ENCODE data around the gene SIM2.

SIM2 gene

GRCh38 chr21:36732761-36733160 lies 33.8 kb downstream of the SIM2 start:
- H3K27ac ChIP-seq, result no peak overlapping the region
- no peak for DNase-seq (ENCODE audit: low read depth, low spot score)

DNA sequence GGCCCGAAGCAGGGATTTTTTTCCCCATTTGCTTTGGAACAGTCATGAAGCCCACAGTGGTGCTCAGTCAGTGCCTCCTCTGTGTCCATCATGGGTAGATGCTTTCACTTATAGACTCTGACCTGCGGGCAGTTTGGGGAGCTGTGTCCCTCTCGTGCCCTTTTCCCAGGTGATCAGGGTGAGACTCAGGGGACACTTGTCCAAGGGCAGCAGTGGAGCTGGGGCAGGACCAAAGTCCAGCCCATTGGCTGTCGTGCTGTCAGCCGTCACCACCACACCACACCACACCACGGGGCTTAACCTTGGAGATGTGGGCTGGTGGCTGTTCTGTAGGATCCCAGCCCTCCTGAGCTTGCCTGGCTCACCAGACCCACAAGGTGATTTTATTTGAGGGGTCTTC lies 34.9 kb downstream of the SIM2 start:
- DNase-seq (ENCODE audit: low read depth, low spot score), result no peak
- H3K27ac ChIP-seq, result no peak overlapping the region

GRCh38 chr21:36734367-36735200 lies 35.7 kb downstream of the SIM2 start:
- no peak for DNase-seq (ENCODE audit: low read depth, low spot score)
- H3K27ac ChIP-seq, result no peak overlapping the region

GRCh38 chr21:36735201-36735515 lies 36.2 kb downstream of the SIM2 start:
- no peak for DNase-seq (ENCODE audit: low read depth, low spot score)
- no peak overlapping the region for H3K27ac ChIP-seq

- no peak for DNase-seq (ENCODE audit: low read depth, low spot score)
- H3K27ac ChIP-seq, result no peak overlapping the region
Measured at GRCh38 chr21:36735724-36736320, 36.9 kb downstream of the SIM2 start.

- no peak overlapping the region for H3K27ac ChIP-seq
- no peak for DNase-seq (ENCODE audit: low read depth, low spot score)
Measured at GRCh38 chr21:36738489-36739126, 39.7 kb downstream of the SIM2 start.

DNA sequence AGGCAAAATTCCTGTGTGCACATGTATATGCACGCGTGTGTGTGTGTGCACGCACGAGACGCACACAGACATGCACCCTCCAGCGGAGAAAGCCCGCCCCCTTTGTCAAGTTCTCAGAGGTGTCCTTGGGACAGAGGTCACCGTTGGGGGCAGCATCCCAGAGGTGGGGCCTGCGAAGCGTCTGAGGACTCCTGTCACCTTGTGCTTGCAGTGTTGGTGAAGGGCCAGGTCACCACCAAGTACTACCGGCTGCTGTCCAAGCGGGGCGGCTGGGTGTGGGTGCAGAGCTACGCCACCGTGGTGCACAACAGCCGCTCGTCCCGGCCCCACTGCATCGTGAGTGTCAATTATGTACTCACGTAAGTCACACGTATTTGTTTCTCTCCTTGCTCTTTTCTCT lies 42.6 kb downstream of the SIM2 start:
- no peak for DNase-seq (ENCODE audit: low read depth, low spot score)
- no peak overlapping the region for H3K27ac ChIP-seq

DNA sequence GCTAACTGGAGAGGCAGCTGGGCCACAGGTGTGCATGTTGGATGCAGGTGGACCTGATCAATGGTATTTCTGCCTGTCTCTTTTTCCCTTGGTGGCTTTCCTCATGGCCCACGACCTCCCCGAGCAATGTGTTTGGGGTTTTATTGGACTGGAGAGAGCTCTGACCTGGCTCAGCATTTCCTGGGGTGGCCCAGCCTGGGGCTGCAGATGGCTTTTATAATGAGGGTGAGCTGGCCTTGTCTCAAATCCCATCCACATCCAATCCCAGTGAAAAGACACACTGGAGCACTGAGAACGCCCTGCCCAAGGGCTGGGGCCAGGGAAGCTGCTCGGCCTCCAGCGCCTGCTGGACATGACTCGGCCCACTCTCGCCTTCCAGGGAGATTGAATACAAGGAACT lies 44.1 kb downstream of the SIM2 start:
- no peak overlapping the region for H3K27ac ChIP-seq
- DNase-seq (ENCODE audit: low read depth, low spot score), result no peak

DNA sequence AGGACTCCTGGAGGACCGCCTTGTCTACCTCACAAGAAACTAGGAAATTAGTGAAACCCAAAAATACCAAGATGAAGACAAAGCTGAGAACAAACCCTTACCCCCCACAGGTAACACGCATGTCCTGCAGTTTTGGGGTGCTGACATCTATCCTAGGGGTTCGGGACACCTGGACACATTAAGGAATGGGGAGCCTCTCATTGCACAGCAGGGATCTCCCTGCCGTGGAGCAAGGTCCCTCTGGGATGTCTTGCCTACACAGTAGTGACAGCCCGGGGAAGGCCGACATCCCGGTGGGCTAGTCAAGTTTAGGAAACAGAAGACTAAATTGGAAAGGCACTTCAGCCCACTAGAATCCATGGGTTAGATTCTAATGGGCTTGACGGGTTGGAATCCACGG lies 44.5 kb downstream of the SIM2 start:
- no peak for DNase-seq (ENCODE audit: low read depth, low spot score)
- H3K27ac ChIP-seq, result no peak overlapping the region

DNA sequence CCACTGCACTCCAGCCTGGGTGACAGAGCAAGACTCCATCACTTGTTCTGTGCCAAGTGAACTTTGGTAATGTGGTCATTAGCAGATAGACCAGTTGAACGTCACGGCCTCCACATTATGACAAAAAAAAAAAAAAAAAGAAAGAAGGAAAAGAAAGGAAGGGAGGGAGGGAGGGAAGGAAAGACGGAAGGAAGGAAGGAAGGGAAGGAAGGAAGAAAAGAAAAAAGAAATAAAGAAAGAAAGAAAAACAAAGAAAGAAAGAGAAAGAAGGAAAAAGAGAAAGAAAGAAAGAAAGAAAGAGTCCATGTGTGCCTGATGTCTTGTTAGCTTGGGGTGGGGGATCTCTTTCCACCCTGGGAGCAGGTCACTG lies 45.3 kb downstream of the SIM2 start:
- DNase-seq (ENCODE audit: low read depth, low spot score), result no peak
- no peak overlapping the region for H3K27ac ChIP-seq

DNA sequence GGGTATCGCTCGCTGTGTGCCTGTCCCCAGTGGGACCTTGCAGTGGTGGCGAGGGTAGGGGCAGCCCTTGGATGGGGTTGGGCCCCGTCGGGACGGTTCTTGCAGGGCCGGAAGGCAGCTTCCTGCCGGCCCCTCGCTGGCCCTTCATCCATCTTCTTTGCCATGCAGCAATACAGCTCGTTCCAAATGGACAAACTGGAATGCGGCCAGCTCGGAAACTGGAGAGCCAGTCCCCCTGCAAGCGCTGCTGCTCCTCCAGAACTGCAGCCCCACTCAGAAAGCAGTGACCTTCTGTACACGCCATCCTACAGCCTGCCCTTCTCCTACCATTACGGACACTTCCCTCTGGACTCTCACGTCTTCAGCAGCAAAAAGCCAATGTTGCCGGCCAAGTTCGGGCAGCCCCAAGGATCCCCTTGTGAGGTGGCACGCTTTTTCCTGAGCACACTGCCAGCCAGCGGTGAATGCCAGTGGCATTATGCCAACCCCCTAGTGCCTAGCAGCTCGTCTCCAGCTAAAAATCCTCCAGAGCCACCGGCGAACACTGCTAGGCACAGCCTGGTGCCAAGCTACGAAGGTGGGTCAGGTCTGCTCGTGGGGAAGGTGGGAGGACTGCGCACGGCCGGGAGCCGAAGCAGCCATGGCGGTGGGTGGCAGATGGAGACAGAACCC lies 45.8 kb downstream of the SIM2 start:
- no peak overlapping the region for H3K27ac ChIP-seq
- no peak for DNase-seq (ENCODE audit: low read depth, low spot score)

GRCh38 chr21:36745459-36745858 lies 46.5 kb downstream of the SIM2 start:
- no peak overlapping the region for H3K27ac ChIP-seq
- DNase-seq (ENCODE audit: low read depth, low spot score), result no peak

- no peak for DNase-seq (ENCODE audit: low read depth, low spot score)
- H3K27ac ChIP-seq, result no peak overlapping the region
Measured at GRCh38 chr21:36747041-36747814, 48.3 kb downstream of the SIM2 start.

GRCh38 chr21:36747815-36748383 lies 49.0 kb downstream of the SIM2 start:
- DNase-seq (ENCODE audit: low read depth, low spot score), result no peak
- H3K27ac ChIP-seq, result no peak overlapping the region

- DNase-seq (ENCODE audit: low read depth, low spot score), result no peak
- H3K27ac ChIP-seq, result no peak overlapping the region
Measured at GRCh38 chr21:36749935-36750575, 51.1 kb downstream of the SIM2 start.

GRCh38 chr21:36750576-36750959 lies 51.7 kb downstream of the SIM2 start:
- no peak overlapping the region for H3K27ac ChIP-seq
- no peak for DNase-seq (ENCODE audit: low read depth, low spot score)

- no peak for DNase-seq (ENCODE audit: low read depth, low spot score)
- no peak overlapping the region for H3K27ac ChIP-seq
Measured at GRCh38 chr21:36751383-36751782, 52.5 kb downstream of the SIM2 start.

DNA sequence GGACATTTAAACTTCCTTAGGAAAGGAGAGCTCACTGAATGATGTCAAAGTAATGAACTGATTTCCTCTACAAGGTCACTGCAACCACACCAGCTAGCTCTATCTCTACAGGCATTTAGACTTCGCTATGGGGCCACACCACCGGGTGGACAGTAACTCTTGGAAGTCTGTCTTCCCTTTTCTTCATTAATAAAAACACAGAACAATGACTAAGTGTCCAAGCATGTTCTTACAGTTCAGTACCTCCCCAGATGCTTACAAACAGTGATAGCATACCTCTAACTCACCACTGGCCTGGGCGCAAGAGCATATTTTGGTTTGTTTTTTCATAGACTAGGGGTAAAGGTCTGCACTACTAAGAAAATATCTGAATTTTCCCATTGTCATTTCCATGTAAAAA lies 54.6 kb downstream of the SIM2 start:
- no peak for DNase-seq (ENCODE audit: low read depth, low spot score)
- no peak overlapping the region for H3K27ac ChIP-seq

DNA sequence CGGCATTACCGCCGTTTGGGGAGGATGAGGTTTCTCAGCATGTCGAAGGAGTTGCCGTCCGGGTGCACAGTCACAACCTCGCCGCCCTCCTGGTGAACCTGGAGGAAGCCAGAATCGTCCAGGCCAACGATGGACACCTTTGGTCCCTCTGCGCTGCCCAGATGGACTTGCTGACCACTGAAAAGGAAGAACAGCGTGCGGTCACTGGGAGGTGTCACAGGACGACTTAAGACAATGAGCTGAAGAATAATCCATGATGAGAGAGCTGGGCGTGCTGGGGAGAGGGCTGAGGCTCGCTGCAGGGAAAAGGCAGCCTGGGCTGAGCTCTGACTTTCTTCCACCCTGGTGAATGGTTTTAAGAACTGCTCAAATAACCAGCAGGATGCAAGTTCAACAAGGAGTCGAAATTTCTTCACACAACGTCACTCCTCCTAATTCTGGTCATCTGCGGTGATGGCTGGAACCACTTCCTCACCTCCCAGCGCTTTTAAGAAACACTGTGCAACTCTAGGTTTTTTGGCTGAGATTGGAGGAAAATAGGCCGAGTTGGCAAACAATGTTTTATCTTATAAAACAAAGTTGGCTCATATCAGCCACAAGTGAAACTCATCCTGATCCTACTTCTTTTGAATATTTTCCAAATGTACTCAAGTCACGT lies 55.5 kb downstream of the SIM2 start:
- no peak for DNase-seq (ENCODE audit: low read depth, low spot score)

More for the DNA sequence above, 55.5 kb downstream of the SIM2 start:
- H3K27ac ChIP-seq, result no peak overlapping the region
